ENCODE measurements around the gene CHCT1. TPM values are rescaled to one million over a fixed set of nuclear protein-coding genes. Genes with fewer than 3 reads are reported as not detected.
A peak's percentile ranks its signal among the peaks of the same experiment; 100 is the strongest.

CHCT1 gene
- polyA plus RNA-seq, 3 donors: 0.89 TPM; not detected in 2

GRCh38 chr17:60412701-60413100 lies 9.6 kb upstream of the CHCT1 start:
- H3K79me2 ChIP-seq (ENCODE audit: insufficient read depth, low read length): no peaks in the 10 kb centered on the region
- H3K36me3 ChIP-seq (replicated peaks in 1 of 2; ENCODE audit: control insufficient read depth in 1 of 2, insufficient read depth in 2 of 2, low read length in 2 of 2): no peaks in the 10 kb centered on the region
- no peak overlapping the region for H3K4me2 ChIP-seq (replicated peaks; ENCODE audit: extremely low read depth, low read length, poor library complexity, severe bottlenecking)
- no peaks in the 10 kb centered on the region for H4K20me1 ChIP-seq (ENCODE audit: insufficient read depth, low read length)
- Mint-ChIP-seq H3K27me3 (ENCODE audit: low read depth in 3 of 3) (no peaks in the 10 kb centered on the region), H3K4me3 (no peak overlapping the region), H3K27ac (no peak overlapping the region), H3K4me1 (peaks cover 2% of the 10 kb centered on the region), H3K36me3 (no peaks in the 10 kb centered on the region), H3K9me3 (peaks cover 0 to 3% (median 0%) of the 10 kb centered on the region in 7 donors)
- no peak overlapping the region for H3K9ac ChIP-seq (ENCODE audit: insufficient read depth, low read length, poor library complexity, severe bottlenecking)
- H3K27ac ChIP-seq (ENCODE audit: low read depth in 1 of 2, low read length in 2 of 2): no peak overlapping the region
- no peaks in the 10 kb centered on the region for H3K27me3 ChIP-seq (ENCODE audit: control insufficient read depth in 2 of 2, insufficient read depth in 2 of 2, low read length in 2 of 2)
- no peak for DNase-seq
- TF ChIP-seq, protein P1, sequence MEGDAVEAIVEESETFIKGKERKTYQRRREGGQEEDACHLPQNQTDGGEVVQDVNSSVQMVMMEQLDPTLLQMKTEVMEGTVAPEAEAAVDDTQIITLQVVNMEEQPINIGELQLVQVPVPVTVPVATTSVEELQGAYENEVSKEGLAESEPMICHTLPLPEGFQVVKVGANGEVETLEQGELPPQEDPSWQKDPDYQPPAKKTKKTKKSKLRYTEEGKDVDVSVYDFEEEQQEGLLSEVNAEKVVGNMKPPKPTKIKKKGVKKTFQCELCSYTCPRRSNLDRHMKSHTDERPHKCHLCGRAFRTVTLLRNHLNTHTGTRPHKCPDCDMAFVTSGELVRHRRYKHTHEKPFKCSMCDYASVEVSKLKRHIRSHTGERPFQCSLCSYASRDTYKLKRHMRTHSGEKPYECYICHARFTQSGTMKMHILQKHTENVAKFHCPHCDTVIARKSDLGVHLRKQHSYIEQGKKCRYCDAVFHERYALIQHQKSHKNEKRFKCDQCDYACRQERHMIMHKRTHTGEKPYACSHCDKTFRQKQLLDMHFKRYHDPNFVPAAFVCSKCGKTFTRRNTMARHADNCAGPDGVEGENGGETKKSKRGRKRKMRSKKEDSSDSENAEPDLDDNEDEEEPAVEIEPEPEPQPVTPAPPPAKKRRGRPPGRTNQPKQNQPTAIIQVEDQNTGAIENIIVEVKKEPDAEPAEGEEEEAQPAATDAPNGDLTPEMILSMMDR (IDR thresholded peaks at IDR 0.05): no peak
- no peaks in the 10 kb centered on the region for H3K4me1 ChIP-seq (ENCODE audit: control insufficient read depth in 1 of 2, insufficient read depth in 2 of 2, low read length in 2 of 2)
- H3K4me3 ChIP-seq (replicated peaks in 1 of 3; ENCODE audit: low read depth in 2 of 3, low read length in 3 of 3): no peak overlapping the region
- H2AFZ ChIP-seq (ENCODE audit: insufficient read depth, low read depth, low read length, poor library complexity, severe bottlenecking): no peak overlapping the region
- WGBS (ENCODE audit: insufficient coverage): 94% methylated on average over 2 of the region's 3 CpGs
- intact Hi-C loops (cut with micrococcal nuclease): no loop called here
- no peaks in the 10 kb centered on the region for H3K9me3 ChIP-seq (replicated peaks in 1 of 2; ENCODE audit: control insufficient read depth in 1 of 2, insufficient read depth in 1 of 2, low read length in 2 of 2)

- Mint-ChIP-seq H3K27ac (peak overlapping the region in 2 of 7 donors; percentile 35 to 47), H3K4me3 (no peak overlapping the region), H3K4me1 (peaks cover 2% of the 10 kb centered on the region), H3K36me3 (no peaks in the 10 kb centered on the region), H3K27me3 (ENCODE audit: low read depth in 3 of 3) (no peaks in the 10 kb centered on the region), H3K9me3 (peaks cover 0 to 6% (median 0%) of the 10 kb centered on the region in 7 donors)
- H3K4me3 ChIP-seq (replicated peaks in 1 of 3; ENCODE audit: low read depth in 2 of 3, low read length in 3 of 3): no peak overlapping the region
- H3K36me3 ChIP-seq (replicated peaks in 1 of 2; ENCODE audit: control insufficient read depth in 1 of 2, insufficient read depth in 2 of 2, low read length in 2 of 2): no peaks in the 10 kb centered on the region
- H3K9ac ChIP-seq (ENCODE audit: insufficient read depth, low read length, poor library complexity, severe bottlenecking): no peak overlapping the region
- no peak overlapping the region for H3K4me2 ChIP-seq (replicated peaks; ENCODE audit: extremely low read depth, low read length, poor library complexity, severe bottlenecking)
- intact Hi-C loops (cut with micrococcal nuclease): no loop called here
- H3K27ac ChIP-seq (ENCODE audit: low read depth in 1 of 2, low read length in 2 of 2): no peak overlapping the region
- no peak overlapping the region for H2AFZ ChIP-seq (ENCODE audit: insufficient read depth, low read depth, low read length, poor library complexity, severe bottlenecking)
- no peak for DNase-seq
- no peaks in the 10 kb centered on the region for H3K4me1 ChIP-seq (ENCODE audit: control insufficient read depth in 1 of 2, insufficient read depth in 2 of 2, low read length in 2 of 2)
- no peaks in the 10 kb centered on the region for H3K79me2 ChIP-seq (ENCODE audit: insufficient read depth, low read length)
- no peaks in the 10 kb centered on the region for H3K27me3 ChIP-seq (ENCODE audit: control insufficient read depth in 2 of 2, insufficient read depth in 2 of 2, low read length in 2 of 2)
- WGBS (ENCODE audit: insufficient coverage): no CpG with 5 or more reads among the region's 1 CpG
- H3K9me3 ChIP-seq (replicated peaks in 1 of 2; ENCODE audit: control insufficient read depth in 1 of 2, insufficient read depth in 1 of 2, low read length in 2 of 2): no peaks in the 10 kb centered on the region
- H4K20me1 ChIP-seq (ENCODE audit: insufficient read depth, low read length): no peaks in the 10 kb centered on the region
- TF ChIP-seq, protein P1 (IDR thresholded peaks at IDR 0.05): no peak
Observed at GRCh38 chr17:60415146-60415545, 7.1 kb upstream of the CHCT1 start.

Data from CD14-positive monocyte (primary cell).